Hematopoietic multipotent progenitor cell treated with erythropoietin and hydrocortisone succinate and interleukin-3 and kit ligand, for 4 days (in vitro differentiated cells): Measurements from ENCODE around the gene TTC16.

Source experiments
- DNase-seq: peaks from one replicate; pipeline ENCODE4 v3.0.0-alpha.2; 2015

The TTC16 gene

GRCh38 chr9:127722055-127722745 lies 6.3 kb downstream of the TTC16 start:
- no peak for DNase-seq

DNA sequence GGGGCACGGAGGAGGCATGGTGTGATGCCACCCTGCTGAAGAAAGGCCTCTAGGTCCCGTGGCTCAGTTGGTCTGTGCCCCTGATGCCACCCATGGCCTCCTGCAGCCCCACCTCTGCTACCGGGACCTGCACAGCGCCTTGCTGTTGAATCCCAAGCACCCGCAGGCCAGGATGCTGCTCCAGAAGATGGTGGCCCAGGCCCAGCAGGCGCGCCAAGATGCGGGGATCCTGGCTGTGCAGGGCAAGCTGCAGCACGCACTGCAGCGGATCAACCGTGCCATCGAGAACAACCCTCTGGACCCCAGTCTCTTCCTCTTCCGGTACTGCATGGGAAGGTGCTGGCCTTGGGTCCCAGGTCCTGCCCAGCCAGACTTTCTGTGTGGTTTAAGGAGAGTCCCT lies 7.1 kb downstream of the TTC16 start:
- DNase-seq: no peak

- DNase-seq: no peak
These were observed 7.6 kb downstream of the TTC16 start for GRCh38 chr9:127723444-127723843.

- DNase-seq: no peak
These were observed 8.1 kb downstream of the TTC16 start for GRCh38 chr9:127724012-127724411.

DNA sequence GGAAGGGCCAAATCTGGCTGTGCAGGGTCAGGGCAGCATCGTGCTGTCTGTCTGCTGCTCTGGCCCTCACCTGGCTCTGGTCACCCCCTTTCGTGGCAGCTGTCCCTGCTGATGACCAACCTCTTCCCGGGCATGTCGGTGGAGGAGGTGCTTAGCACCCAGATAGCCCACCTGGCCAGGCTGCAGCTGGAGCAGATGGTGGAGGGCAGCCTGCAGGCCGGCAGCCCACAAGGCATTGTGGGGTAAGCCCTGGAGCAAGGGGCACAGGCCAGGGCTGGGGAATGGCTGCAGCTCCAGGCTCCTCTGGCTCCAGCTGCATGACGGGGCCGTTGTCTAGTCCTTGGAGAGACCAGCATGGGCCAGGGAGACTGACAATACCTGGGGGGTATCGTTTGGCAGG lies 11.0 kb downstream of the TTC16 start:
- no peak for DNase-seq

DNA sequence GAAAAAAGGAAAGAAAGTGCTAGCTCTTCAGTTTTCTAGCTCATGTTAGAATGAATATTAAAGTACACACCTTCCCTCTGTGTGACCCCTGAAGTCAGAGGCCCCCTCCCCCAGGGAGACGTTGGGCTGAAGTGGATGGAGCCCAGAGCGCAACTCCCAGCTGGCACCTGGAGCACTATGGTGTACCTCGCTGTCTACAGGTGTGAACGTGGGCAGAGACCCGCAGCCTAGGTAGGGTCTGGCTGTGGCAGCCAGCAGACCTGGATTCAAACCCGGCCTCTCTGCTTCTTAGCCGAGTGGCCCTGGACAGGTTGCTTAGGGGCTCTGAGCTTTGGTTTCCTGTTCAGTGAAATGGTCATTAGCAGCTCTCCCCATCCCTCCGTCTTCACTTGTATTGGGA lies 12.9 kb downstream of the TTC16 start:
- no peak for DNase-seq

DNA sequence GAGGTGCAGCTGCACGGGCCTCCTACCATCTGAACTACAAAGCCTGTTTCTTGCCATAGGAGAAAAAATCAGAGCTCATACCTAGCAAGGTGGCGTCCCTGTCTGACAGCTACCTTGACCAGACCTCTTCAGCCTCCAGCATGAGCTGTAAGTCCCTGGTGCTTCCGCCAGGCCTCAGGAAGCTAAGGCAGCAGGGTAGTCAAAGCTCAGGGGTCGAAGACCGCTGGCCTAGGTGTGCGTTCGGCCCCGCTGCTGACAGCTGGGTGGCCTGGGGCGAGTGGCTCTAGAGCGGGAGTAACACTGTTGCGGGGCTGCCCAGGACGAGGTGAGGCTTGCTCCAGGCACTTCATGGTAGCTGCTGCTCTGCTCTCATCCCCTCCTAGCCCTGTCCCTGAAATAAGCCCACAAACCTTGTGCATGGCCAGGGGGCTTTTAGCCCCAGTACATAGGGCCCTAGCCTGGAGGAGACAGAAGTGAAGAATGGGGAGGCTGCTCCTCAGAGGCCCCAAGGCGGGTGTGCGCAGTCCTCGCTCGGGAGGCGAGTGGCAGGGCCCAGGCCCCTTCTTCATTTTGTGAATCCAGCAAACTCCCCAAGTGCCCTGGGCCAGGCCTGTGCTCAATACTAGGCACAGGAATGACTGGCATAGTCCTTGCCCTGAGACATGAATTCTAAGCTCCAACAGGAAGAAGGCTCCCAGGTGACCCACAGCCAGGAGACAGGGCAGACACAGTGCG lies 13.8 kb downstream of the TTC16 start:
- DNase-seq: no peak

DNA sequence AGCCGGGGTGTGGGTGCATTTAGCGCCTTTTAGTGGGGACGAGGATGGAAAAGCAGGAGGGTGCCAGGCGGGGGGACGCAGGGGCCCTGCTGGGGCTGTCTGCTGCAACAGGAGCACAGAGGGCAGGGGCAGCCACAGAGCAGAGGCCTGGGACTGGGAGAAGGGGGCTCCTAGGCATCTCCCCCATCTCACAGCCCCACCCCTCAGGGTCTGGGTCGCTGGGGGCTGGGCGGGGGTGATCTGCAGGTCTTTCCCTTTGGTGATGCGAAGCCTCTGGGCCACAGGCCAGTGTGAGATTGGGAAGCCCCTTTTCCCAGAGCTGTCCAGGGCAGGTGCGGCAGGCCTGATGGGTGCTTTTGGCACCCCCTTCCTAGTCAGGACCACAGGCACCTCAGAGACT lies 14.4 kb downstream of the TTC16 start:
- DNase-seq: no peak

DNA sequence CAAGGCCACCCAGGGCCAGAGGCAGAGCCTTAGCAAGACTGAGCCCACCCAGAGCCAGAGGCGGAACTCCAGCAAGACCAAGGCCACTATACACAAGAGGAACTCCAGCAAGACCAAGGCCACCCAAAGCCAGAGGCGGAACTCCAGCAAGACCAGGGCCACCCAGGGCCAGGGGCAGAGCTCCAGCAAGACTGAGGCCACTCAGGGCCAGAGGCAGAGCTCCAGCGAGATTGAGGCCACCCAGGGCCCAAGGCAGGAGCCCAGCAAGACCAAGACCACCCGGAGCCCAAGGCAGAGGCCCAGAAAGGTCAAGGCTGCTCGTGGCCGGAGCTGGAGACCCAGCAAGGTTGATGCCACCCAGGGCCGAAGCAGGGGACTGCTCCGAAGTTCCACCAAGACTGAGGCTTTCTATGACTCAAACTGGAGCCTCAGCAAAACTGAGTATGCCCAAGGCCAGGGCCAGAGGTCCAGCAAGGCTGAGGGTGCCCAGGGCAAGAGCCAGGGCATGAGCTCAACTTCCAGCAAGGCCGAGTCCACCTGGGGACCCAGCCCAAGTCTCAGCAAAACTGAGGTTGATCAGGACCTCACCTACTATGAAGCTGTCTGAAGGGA lies 15.0 kb downstream of the TTC16 start:
- no peak for DNase-seq

DNA sequence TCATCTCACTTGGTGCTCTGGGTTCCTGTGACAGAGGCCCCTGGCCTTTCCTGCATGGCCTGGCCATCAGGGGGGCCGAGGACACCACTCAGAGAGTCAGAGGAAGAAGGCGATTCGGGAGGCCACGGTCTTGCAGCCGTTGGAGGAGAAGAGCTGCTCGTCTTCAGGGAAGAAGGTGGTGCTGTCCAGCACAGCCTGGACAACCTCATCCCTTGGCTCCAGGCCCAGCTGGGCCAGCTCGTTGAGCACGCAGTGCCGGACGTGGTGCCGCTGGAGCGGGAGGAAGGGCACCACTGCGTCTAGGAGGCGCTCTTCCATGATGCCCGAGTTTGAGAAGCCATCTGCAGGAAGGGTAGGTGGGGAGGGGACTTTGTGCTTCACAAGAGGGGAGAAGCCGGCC lies 16.1 kb downstream of the TTC16 start:
- no peak for DNase-seq

GRCh38 chr9:127732444-127732843 lies 16.6 kb downstream of the TTC16 start:
- DNase-seq: no peak

- no peak for DNase-seq
These were observed 17.7 kb downstream of the TTC16 start for GRCh38 chr9:127733614-127734013.

DNA sequence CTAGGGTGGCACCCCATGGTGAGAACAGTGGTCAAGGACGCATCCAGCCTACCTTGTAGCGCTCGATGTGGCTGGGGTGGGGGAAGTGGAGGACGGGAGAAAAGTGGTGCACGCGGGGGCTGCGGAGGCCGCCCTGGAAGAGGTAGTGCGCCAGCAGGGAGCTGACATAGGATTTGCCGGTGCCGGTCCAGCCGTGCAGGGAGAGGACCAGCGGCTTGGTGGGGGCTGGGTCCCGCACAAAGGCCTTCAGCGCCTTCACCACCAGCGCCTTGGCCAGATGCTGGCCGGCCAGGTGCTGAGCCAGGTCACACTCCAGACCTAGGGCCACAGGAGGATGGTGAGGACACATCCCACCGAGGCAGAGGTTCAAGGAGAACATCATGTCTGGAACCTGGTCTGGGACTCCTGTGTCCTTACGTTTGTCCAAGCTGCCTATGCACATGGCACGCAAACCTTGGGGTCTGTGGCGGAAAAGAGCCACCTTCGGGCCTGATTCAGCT lies 18.4 kb downstream of the TTC16 start:
- DNase-seq: no peak

DNA sequence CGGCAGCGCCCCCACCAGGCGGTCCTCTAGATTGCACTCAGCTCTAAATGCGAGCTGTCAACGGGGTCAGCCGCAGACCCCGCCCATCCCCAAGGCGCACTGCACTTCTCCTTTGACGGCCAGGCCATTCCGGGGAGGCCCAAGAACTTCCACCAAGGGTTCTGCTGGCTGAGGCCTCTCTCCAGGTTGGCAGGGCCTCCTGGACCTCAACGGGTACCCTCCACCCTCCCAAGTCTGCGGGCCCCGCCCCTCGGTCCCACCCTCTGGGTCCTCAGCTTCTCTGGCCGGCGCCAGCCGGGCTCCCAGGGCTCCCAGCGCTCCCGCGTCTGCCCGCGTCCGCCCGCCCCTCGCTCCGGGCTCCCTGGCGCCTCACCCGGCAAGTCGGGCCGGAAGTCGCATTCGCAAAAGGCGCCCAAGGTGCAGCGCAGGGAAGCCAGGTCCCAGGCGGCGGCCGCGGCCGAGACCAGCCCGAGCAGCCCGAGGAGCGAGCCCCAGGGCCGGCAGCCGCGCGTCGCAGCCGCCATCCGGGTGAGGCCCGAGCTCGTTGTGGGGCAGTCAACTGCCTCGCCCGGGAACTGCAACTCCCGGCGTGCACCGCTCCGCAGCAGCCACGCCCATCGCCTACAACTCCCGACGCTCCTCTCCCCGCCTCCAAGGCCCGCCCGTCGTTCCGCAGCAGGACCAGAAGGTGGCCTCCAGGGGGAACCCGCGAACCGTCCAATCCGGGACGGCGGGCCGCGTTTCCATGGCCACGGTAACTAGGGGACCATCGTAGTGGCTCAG lies 19.1 kb downstream of the TTC16 start, which contains the start of gene TOR2A:
Gene TOR2A (minus strand): TSS at position 548 of the 783 bp plus-strand sequence. CDS start 24 bp downstream, at position 524.
- DNase-seq: peak; percentile 99

GRCh38 chr9:127735530-127736185 lies 19.8 kb downstream of the TTC16 start:
- DNase-seq: no peak

DNA sequence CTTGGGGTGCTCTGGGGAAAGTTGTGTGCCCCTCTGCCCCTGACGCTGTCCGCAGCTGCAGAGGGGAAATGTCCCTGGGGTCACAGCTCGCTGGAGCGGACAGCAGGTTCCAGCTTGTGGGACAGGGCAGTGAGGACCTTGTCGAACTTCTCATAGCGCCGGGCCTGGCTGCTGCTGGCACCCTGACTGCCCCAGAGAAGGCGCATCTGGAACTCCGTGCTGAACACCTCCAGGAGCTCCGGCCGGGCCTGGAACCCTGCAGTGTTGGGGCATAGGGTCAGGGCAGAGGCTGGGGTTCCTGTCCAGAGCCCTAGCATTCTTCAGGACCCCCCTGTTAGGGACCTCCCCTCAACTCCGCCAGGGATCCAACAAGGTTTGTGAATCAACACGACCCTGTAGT lies 22.8 kb downstream of the TTC16 start:
- no peak for DNase-seq

DNA sequence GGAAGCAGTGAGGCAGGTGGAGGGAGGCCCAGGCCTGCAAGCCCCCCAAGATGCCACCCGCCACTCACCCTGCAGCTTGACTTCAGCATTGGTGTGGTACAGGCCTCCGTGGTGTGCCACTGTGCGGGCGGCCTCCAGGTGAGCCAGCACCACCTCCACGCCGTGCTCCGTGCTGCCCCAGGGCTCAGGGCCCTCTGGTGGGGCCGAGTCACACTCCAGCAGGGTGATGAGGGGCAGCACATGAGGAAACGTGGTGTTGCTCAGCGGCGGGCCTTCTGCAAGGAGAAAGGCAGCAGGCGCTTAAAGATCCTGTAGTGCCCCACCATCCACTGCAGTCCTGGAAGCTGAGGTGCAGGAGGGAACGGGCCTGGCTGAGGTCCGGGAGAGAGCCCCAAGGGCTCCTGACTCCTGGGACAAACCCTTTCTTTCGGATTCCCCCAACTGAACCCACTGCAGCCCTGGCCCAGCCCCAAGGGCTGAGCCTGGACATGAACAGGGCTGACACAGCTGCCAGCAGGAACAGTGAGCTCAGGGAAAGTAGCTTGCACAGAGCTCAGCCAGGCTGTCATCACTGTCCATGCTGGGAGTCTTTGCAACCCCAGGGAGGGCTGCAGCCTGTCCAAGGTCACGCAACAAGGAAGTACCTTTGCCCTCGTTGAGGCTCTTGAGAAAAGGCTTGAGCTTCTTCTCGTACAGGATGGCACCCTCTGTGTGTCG lies 23.9 kb downstream of the TTC16 start:
- no peak for DNase-seq

DNA sequence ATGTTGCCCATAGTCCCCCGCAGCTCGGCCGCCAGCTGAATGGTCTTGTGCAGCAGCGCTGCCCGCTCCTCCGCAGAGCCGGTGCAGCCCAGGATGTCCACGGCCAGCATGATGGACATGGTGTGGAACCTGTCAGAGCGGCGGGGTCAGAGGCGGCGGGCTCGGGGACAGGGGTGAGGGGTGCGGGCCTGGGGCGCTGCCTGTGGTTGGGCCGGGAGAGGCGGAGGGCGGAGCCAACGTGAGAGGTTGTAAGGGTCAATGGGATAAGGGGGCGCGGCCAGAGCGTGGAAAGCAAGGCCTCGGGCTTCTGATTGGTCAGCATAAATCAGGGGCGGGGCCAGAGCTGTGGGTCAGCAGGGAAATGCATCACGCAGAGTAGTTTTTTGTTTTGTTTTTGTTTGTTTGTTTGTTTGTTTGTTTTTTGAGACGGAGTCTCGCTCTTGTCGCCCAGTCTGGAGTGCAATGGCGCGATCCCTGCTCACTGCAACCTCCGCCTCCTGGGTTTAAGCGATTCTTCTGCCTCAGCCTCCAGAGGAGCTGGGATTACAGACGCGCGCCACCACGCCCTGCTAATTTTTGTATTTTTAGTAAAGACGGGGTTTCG lies 26.1 kb downstream of the TTC16 start:
- DNase-seq: no peak

GRCh38 chr9:127742435-127743088 lies 26.7 kb downstream of the TTC16 start:
- DNase-seq: peak; percentile 48

GRCh38 chr9:127744398-127745110 lies 28.7 kb downstream of the TTC16 start:
- no peak for DNase-seq
